ENCODE measurements around the gene LRMDA. TPM values are rescaled to one million over a fixed set of nuclear protein-coding genes. Genes with fewer than 3 reads are reported as not detected.

Gene LRMDA
- total RNA-seq, 1 experiment from 2014 or later: 4.8 TPM

DNA sequence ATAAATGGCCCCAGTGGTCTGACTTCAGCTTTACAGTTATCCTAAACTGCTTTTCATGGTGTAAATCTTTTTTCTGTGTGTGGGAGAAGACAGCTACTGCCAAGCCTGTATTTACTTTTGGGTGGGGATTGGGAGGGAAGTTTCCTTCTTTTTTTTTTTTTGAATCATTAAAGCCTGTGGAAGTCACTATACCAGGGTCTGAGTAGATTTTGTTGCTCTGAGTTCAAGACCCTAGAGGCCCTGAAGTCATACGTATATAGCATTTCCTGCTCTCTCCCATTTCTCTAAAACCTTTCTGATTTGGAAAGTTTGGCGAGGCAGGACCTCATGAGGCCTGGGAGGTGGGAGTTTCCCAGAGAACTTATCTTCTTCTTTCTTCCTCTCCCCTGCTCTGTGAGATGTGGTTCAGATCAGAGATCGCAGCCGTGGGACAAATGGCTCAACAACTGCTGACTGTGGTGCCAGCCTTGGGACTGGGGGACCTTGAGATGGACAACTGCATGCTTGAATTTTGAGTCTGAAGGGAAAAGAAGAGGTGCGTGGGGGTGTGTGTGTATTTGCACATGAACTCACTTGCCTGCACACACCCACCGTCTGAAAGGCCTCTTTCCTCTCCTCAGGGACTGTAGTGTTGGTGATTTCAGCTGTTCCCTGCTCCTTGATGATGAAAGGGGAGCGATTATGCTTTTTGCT is 18.1 kb downstream of the LRMDA start (continued):
- TF ChIP-seq, protein P1, sequence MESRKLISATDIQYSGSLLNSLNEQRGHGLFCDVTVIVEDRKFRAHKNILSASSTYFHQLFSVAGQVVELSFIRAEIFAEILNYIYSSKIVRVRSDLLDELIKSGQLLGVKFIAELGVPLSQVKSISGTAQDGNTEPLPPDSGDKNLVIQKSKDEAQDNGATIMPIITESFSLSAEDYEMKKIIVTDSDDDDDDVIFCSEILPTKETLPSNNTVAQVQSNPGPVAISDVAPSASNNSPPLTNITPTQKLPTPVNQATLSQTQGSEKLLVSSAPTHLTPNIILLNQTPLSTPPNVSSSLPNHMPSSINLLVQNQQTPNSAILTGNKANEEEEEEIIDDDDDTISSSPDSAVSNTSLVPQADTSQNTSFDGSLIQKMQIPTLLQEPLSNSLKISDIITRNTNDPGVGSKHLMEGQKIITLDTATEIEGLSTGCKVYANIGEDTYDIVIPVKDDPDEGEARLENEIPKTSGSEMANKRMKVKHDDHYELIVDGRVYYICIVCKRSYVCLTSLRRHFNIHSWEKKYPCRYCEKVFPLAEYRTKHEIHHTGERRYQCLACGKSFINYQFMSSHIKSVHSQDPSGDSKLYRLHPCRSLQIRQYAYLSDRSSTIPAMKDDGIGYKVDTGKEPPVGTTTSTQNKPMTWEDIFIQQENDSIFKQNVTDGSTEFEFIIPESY (IDR thresholded peaks at IDR 0.05; ENCODE audit: extremely low read depth, insufficient replicate concordance, low read length): no peak
- no peak for TF ChIP-seq JUND (IDR thresholded peaks at IDR 0.05)
- no peak for TF ChIP-seq SIN3A (IDR thresholded peaks at IDR 0.05; ENCODE audit: low read depth)
- no peak for TF ChIP-seq ZNF274 (IDR thresholded peaks at IDR 0.05; ENCODE audit: low read depth, low read length)
- no peak for TF ChIP-seq SP1 (IDR thresholded peaks at IDR 0.05; ENCODE audit: low read depth)
- no peak for TF ChIP-seq CEBPB (IDR thresholded peaks at IDR 0.05; ENCODE audit: low read depth)

DNA sequence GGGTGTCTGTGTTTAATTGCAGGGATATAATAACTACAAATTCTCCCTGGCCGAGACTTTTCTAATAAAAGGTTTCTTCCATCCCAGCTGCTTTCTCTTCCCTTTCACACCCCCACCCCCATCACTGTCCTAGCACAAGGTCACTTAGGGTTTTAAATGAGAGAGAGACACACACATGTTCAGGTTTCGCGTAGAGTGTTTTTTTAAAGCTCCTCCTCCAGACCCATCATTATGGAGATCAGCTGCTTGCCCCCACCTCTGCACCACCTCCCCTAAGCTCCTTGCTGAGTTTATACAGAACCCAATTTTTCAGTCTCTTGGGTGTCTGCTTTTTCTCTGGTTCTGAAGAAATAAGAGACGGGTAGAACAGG is 18.6 kb downstream of the LRMDA start:
- H2AFZ ChIP-seq (ENCODE audit: low read depth, low read length, poor library complexity, severe bottlenecking): no peak overlapping the region
- H3K9me2 ChIP-seq (ENCODE audit: insufficient read depth): no peaks in the 10 kb centered on the region
- H3K9me3 ChIP-seq (ENCODE audit: control insufficient read depth in 1 of 2, insufficient read depth in 1 of 2, low read depth in 1 of 2, low read length in 2 of 2): peaks cover 0 to 5% of the 10 kb centered on the region in 2 experiments; a peak in 2 of 4 replicates
- H4K20me1 ChIP-seq (ENCODE audit: insufficient read depth): no peaks in the 10 kb centered on the region
- no peak overlapping the region for H3K4me2 ChIP-seq (ENCODE audit: low read length)
- ATAC-seq (no peak), DNase-seq (ENCODE audit: low read depth, low spot score) (no peak)
- CTCF ChIA-PET: no interaction called here
- no peaks in the 10 kb centered on the region for H3K27me3 ChIP-seq (ENCODE audit: insufficient read depth, low read length)
- H3K9ac ChIP-seq (ENCODE audit: low read length): no peak overlapping the region
- no peak overlapping the region for H3K27ac ChIP-seq (ENCODE audit: low read depth, low read length)
- no peak overlapping the region for H3K4me3 ChIP-seq (replicated peaks in 1 of 2; ENCODE audit: low read depth in 1 of 2, low read length in 2 of 2)
- intact Hi-C loops (cut with micrococcal nuclease): no loop called here
- no TSS peak for BruUV-seq (replicated peaks)
- RAD21 ChIA-PET (ENCODE audit: low non-redundant PET in 1 of 2, low total read pairs in 2 of 2, uncharacterized antibody in 2 of 2, unreplicated experiment in 2 of 2): no interaction called here
- POLR2A ChIA-PET: no interaction called here
- H3K4me1 ChIP-seq (ENCODE audit: control insufficient read depth in 1 of 2, insufficient read depth in 2 of 2, low read length in 2 of 2): no peaks in the 10 kb centered on the region
- H3K36me3 ChIP-seq (ENCODE audit: control insufficient read depth in 1 of 2, insufficient read depth in 2 of 2, low read length in 2 of 2): no peaks in the 10 kb centered on the region
- H3K79me2 ChIP-seq (ENCODE audit: insufficient read depth, low read length): no peaks in the 10 kb centered on the region
- no peak for TF ChIP-seq YY1 (IDR thresholded peaks at IDR 0.05; ENCODE audit: extremely low read depth, insufficient replicate concordance, low read depth, low read length)
- TF ChIP-seq SIN3A (IDR thresholded peaks at IDR 0.05; ENCODE audit: low read depth): no peak
- TF ChIP-seq ZFX (IDR thresholded peaks at IDR 0.05): no peak
- no peak for TF ChIP-seq SP1 (IDR thresholded peaks at IDR 0.05; ENCODE audit: low read depth)
- TF ChIP-seq, protein P2, sequence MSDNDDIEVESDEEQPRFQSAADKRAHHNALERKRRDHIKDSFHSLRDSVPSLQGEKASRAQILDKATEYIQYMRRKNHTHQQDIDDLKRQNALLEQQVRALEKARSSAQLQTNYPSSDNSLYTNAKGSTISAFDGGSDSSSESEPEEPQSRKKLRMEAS (IDR thresholded peaks at IDR 0.05): no peak
- TF ChIP-seq ELF1 (IDR thresholded peaks at IDR 0.05; ENCODE audit: borderline replicate concordance, low read depth): no peak
- no peak for TF ChIP-seq POLR2AphosphoS5 (IDR thresholded peaks at IDR 0.05; ENCODE audit: low read depth, low read length)
- TF ChIP-seq SRF (IDR thresholded peaks at IDR 0.05; ENCODE audit: low read depth): no peak
- TF ChIP-seq FOSL1 (IDR thresholded peaks at IDR 0.05; ENCODE audit: low read depth): no peak
- no peak for TF ChIP-seq RAD21 (IDR thresholded peaks at IDR 0.05; ENCODE audit: low read depth)

Data from HCT116 (cell line).